NB4 (cell line): ENCODE data around the gene PAPPA2.

Source experiments
- DNase-seq: peaks from one replicate; pipeline ENCODE4 v3.0.0; 2010; ENCODE audit warnings: low read depth
- H3K4me3 ChIP-seq: one replicate; pipeline ENCODE4 v1.5.1; 2011; ENCODE audit warnings: mild to moderate bottlenecking, low read depth, low read length, moderate library complexity
- MAX ChIP-seq: IDR thresholded peaks from 2 replicates; pipeline ENCODE4 v1.6.1; 2011; ENCODE audit warnings: low read depth, low read length
- MYC ChIP-seq: IDR thresholded peaks from 2 replicates; pipeline ENCODE4 v1.6.1; 2011; ENCODE audit warnings: low read depth, low read length
- POLR2A ChIP-seq: IDR thresholded peaks from 2 replicates; pipeline ENCODE4 v1.6.1; 2011; ENCODE audit warnings: mild to moderate bottlenecking; ENCODE audit not compliant: insufficient read length; ENCODE audit errors: extremely low read depth
- TF ChIP-seq, protein P1 (sequence below): IDR thresholded peaks from one replicate; pipeline ENCODE4 v1.5.1; 2012; ENCODE audit warnings: low read depth, low read length

PAPPA2 gene

GRCh38 chr1:176717066-176717750 is 254.2 kb downstream of the PAPPA2 start:
- no peak for DNase-seq
- no peak overlapping the region for H3K4me3 ChIP-seq
- TF ChIP-seq, protein P1, sequence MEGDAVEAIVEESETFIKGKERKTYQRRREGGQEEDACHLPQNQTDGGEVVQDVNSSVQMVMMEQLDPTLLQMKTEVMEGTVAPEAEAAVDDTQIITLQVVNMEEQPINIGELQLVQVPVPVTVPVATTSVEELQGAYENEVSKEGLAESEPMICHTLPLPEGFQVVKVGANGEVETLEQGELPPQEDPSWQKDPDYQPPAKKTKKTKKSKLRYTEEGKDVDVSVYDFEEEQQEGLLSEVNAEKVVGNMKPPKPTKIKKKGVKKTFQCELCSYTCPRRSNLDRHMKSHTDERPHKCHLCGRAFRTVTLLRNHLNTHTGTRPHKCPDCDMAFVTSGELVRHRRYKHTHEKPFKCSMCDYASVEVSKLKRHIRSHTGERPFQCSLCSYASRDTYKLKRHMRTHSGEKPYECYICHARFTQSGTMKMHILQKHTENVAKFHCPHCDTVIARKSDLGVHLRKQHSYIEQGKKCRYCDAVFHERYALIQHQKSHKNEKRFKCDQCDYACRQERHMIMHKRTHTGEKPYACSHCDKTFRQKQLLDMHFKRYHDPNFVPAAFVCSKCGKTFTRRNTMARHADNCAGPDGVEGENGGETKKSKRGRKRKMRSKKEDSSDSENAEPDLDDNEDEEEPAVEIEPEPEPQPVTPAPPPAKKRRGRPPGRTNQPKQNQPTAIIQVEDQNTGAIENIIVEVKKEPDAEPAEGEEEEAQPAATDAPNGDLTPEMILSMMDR = no peak
- TF ChIP-seq MYC (no peak), POLR2A (no peak)

GRCh38 chr1:176719447-176719846 is 256.5 kb downstream of the PAPPA2 start:
- H3K4me3 ChIP-seq = no peak overlapping the region
- TF ChIP-seq MAX (no peak), MYC (no peak), POLR2A (no peak)
- TF ChIP-seq, protein P1 = no peak
- DNase-seq = no peak

DNA sequence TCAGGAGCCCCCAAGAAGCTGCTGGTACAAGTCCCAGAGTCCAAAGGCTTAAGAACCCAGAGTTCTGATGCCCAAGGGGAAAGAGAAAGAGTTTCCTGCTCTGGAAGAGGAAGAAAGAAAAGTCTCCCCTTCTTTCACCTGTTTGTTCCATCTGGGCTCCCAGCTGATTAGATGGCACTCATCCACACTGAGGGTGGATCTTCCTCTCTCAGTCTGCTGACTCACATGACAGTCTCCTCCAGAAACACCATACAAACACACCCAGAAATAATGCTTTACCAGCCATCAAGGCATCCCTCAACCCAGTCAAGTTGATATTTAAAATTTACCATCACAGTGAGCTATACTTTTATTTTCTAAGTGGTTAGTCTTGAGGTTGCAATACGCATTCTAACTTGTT is 257.9 kb downstream of the PAPPA2 start:
- no peak overlapping the region for H3K4me3 ChIP-seq
- DNase-seq = no peak
- TF ChIP-seq, protein P1 = no peak
- TF ChIP-seq POLR2A (no peak), MAX (no peak), MYC (no peak)

DNA sequence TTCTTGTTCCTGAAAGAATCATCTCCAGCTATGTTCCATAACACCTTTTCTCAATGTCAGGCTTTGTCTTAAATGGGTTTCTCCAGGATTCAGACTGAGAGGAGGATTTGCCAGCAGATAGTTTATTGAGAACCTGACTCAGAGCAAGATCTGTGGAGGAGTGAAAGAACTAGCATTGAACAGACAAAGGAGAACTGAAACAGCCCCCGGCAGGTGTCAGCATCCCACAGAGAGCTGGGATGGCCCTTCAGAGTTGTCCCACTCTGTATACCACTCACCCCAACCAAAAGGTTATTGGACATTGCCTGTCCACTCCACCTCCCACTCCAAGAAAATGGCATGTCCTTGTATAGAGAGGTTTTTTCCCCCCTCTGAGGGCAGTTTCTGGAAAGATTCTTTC is 270.7 kb downstream of the PAPPA2 start:
- no peak overlapping the region for H3K4me3 ChIP-seq
- TF ChIP-seq MYC = no peak
- TF ChIP-seq POLR2A = no peak
- TF ChIP-seq MAX = no peak
- TF ChIP-seq, protein P1 = no peak
- DNase-seq = no peak

DNA sequence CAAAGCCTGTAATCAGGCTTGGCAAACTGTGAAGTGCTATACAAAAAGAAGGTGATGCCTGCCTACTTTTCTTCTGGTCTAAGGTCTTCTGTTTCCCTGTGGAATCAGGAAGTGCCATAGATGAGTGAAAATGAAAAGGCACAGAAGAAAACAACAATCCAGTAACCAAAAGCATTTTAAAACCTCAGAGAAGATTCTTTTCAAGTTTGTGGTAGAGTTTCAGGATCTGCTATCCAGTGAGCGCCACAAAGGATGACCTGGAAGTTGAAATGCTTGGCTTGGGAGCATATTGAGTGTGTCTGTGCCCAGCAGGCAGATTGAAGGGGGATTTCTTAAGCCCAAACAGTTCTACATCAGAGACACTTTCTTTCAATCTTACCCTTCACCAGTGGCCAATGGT is 272.2 kb downstream of the PAPPA2 start:
- TF ChIP-seq MYC = no peak
- no peak for TF ChIP-seq MAX
- TF ChIP-seq, protein P1 = no peak
- TF ChIP-seq POLR2A = no peak
- DNase-seq = no peak
- no peak overlapping the region for H3K4me3 ChIP-seq

DNA sequence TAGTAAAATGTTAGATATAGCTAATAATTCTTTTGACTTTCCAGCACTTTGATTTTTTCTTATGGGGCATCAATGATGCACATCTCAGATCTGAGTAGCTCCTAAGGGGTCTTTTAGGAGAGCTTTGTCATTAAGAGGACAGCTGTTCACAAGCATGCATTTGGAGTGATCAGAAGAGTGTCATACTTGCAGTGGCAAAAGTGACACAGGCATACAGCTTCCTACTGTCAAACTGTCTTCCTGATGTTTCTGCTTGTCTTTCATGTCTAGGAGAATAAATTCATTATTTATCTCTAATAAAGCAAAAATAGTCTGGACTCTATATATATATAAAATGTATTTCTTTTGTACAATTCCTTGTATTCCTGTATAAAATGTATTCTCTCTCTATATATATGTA is 273.0 kb downstream of the PAPPA2 start:
- no peak overlapping the region for H3K4me3 ChIP-seq
- DNase-seq = no peak
- TF ChIP-seq POLR2A (no peak), MYC (no peak), MAX (no peak)
- TF ChIP-seq, protein P1 = no peak
